GM21786 (cell line): ENCODE results near the gene CLN6.
"Not testable (repeated sequence)": the region's sequence is repeated elsewhere in the genome, so short reads cannot be mapped to it uniquely, and the experiment has no call there.

Experiments
- ATAC-seq: cut with Tn5 transposase; IDR thresholded peaks from one replicate; pipeline ENCODE4 v1.9.1; 2021; ENCODE audit not compliant: unreplicated experiment

The CLN6 gene

DNA sequence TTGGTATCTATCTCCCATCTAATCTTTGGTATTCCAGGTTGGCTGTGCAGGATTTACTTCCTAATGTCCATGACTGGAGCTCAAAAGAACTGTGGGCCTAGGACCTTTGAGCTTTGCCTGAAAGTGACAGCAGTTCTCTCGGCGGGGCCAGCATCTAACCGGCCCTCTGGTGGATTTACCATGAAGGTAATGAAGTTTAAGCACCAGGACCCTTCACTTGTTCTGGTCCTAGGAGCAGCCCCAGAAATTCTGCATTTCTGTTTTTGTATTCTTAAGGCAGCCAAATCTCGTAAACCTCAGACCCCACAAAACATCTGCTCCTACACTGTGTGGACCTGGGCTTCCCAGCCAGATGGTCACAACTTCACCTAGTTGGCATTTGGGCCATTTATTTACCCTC lies 37.4 kb downstream of the CLN6 start:
- no peak for ATAC-seq

DNA sequence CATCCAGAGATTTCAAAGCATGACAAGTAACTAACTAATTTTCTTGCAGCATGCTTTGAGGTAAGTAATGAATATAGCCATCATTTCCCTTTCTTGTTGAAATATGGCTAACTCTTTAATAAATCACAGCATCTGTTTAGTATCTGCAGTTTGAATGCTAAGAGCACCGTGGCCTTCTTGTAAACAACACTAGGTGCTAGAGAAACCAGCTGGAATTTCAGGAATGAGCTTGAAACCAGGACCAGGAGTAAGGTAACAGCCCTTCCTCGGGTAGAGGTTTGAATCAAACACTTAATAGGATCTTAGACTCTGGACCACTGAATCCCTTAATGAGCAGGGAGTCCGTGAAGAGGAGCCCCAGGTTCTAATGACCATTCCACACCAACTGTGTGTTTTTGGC lies 38.0 kb downstream of the CLN6 start:
- no peak for ATAC-seq

DNA sequence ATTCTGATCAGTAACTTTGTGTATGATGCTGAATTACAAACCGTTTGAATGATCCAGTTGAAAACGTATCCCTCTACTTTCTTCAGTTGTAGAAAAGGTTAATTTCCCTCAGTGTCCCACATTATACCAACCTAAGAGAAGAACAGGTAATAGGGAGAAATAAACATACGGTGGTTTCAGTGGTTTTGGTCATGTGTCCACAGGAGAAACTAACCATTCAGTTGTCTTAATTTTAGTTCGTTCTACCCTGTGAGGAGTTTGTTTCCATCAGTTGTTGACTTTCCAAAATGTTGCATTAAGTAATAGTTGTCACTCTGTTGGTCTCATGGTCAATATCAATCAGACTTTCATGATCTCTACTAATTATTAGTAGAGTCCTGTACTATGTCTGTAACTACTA lies 39.5 kb downstream of the CLN6 start:
- no peak for ATAC-seq

DNA sequence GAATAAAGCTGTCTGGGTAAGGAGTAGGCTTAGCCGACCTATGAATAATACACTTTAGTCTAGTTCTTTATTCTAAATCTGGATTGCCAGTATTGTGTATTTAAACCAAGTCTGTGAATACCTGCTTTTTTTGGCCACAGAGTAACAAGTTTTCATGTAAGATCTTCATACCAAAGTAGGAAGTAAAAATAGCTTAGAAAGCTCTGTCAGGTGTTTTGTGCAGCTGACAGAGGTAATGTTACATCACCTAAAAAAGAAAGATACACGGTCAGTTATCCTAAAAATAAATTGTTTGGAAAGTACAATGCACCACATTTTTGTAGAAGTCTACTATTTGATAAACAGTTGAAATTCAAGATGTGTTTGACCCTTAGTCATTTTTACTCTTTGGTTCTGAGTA lies 40.9 kb downstream of the CLN6 start:
- no peak for ATAC-seq

DNA sequence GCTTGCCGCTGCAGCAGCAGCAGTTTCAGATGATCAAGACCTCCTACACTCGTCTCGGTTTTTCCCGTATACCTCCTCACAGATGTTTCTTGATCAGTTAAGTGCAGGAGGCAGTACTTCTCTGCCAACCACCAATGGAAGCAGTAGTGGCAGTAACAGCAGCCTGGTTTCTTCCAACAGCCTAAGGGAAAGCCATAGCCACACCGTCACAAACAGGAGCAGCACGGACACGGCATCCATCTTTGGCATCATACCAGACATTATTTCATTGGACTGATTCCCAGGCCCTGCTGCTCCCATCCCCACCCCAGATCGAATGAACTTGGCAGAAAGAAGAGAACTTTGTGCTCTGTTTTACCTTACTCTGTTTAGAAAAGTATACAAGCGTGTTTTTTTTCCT lies 42.0 kb downstream of the CLN6 start:
- no peak for ATAC-seq

DNA sequence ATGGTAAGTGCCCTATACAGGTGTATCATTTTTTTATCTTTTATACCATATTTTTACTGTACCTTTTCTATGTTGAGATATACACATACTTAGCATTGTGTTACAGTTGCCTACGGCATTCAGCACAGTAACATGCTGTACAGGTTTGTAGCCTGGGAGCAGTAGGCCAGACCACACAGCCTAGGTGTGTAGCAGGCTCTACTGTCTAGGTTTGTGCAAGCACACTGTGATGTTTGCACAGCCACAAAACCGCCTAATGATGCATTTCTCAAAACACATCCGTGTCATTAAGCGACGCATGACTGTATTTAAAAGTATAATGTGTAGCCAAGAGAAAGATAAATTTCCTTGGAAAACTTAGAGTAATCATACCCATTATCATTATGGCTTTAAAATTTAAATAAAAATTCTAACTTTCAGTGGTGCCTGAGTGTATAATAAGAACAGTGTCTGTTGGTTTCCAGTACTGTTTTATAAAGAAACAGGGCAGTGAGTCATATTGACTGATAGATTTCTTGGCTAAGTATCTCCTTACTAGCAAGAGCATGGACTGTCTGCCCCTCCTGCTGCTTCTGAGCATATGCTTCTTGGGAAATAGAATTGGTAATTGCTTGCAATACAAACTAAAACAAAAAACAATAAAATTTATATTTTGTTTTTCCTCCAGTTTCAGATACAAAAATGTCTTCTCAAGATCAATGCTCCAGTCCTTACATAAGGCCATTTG lies 42.7 kb downstream of the CLN6 start:
- no peak for ATAC-seq

DNA sequence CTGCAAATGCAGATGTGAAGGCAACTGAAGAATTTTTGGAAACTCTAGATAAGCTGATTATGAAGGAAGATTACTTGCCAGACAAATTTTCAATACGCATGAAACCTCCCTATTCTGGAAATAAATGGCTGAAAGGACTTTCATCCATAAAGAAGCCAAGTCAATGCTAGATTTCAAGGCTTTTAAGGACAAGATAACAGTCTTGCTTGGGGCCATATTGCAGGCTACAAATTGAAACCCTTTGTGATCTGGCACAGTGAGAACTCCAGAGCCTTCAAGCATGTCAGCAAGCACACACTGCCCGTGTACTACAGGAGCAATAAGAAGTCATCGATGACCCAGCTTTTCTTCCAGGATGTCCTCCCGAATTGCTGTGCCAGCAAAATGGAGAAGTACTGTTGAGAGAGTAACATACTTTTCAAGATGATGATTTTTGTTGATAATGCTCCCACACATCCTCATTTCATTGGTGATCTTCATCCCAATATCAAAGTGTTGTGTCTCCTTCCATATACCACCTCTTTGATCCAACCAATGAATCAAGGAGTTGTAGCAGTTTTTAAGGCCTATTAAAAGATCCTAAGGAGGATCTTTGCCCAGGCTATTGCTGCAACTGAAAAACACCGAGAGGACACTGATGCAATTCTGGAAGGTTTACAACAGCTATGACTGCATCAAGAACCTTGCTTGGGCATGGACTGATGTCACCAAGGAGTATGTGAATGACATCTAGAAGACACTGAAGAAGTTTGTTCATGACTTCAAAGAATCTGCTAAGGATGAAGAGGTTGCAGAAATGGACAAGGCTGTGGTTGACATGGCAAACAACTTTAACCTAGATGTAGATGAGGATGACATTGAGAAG lies 44.7 kb downstream of the CLN6 start:
- no peak for ATAC-seq

DNA sequence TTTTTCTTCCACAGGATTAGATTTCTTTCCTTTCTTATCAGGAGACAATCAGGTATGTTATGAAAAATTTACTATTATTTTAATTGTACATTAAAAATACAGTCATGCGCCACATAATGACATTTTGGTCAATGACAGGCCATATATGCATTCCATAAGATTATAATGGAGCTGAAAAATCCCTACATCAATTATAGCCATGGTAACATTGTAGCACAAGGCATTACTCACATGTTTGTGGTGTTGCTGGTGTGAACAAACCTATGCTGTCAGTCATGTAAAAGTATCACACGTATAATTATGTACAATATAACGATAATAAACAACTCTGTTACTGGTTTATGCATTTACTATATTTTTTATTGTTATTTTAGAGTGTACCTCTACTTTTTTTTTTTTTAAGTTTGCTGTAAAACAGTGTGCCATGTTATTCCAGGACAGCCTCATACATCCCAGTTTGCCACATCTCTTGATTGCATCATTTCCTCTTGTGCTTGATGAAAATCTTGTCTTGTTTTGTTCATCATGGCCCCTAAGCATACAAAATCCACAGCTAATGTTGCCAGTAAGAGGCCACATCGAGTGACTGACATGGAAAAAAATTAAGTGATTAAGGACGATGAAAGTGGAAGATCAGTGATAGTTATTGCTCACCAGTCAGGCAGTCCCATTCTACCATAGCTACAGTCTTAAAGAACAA lies 45.8 kb downstream of the CLN6 start:
- ATAC-seq: no peak

DNA sequence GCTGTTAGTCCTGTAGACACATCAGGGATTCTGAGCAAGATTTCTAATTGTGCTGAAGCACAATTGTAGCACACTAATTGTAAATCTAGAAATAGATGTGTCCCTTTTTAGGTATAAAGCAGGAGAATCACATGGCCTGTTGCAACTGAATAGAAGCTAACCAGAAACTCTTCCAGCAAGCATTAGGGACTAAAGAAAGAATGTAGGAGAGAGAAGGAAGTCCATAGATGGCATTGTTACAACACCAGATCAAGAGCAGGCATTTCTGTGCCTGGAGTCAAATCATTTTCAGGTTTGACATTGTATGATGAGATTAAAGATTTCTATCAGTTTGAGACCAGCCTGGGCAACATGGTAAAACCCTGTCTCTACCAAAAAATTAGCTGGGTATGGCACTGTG lies 51.8 kb downstream of the CLN6 start:
- no peak for ATAC-seq

DNA sequence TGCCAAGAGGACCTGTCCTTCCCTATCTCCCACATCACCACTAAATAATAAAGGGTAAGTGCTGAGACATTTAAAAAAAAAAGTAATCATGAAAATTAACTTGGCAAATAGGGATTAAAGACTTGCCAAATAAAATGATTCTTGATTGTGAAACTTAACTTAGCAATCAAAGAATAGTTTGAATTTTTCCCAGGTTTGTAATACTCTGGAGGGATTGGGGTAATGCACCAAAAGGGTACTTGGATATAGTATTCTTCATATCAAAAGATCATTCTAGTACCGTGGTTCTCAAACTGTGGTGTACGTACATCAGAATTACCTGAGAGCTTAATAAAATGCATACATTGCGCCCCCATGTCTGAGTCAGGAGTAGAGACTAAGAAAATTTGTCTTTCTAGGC lies 52.9 kb downstream of the CLN6 start:
- ATAC-seq: no peak

DNA sequence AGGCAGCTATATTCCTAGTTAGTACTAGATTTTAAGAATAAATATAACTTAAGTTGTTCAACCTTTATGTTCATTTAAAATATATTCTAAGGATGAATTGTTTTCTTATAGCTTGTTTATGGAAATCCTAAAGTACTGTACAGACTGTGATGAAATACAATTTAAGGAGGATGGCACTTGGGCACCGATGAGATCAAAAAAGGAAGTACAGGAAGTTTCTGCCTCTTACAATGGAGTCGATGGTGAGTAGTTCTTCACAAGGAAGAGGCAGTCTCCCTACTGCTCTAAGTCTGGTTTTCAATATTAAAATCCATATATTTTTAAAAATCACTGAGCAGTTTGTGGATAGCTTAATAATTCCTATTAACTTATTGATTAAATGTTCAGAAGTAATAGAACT lies 54.0 kb downstream of the CLN6 start:
- no peak for ATAC-seq

DNA sequence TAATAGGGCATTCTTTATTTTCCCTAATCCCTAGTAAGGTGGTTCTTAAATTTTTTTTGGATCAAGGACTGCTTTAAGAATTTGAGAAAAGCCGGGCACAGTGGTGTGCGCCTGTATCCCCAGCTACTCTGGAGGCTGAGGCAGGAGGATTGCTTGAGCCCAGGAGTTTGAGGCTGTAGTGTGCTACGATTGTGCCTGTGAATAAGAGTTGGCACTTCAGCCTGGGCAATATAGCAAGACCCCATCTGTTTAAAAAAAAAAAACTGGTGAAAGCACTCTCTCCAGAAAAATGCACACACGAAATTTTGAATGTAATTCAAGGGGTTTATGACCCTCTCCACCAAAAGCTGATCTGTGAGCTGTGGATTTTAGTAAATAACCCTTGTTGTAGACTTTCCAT lies 56.4 kb downstream of the CLN6 start:
- ATAC-seq: no peak

DNA sequence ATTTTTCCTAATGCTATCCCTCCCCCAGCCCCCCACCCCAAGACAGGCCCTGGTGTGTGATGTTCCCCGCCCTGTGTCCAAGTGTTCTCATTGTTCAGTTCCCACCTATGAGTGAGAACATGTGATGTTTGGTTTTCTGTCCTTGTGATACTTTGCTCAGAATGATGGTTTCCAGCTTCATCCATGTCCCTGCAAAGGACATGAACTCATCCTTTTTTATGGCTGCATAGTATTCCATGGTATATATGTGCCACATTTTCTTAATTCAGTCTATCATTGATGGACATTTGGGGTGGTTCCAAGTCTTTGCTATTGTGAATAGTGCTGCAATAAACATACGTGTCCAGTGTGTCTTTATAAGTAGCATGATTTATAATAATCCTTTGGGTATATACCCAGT lies 57.5 kb downstream of the CLN6 start:
- not testable (repeated sequence) for ATAC-seq

DNA sequence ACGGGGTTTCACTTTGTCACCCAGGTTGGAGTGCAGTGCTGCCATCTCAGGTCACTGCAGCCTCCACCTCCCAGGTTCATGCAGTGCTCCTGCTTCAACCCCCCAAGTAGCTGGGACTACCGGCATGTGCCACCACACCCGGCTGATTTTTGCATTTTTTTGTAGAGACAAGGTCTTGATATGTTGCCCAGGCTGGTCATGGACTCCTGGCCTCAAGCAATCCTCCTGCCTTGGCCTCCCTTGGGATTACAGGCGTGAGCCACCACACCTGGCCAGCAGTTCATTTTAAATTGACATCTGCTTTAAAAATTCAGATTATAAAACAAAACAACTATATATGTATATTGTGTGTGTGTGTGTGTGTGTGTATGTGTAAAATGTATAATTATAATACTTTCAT lies 62.7 kb downstream of the CLN6 start:
- ATAC-seq: no peak

DNA sequence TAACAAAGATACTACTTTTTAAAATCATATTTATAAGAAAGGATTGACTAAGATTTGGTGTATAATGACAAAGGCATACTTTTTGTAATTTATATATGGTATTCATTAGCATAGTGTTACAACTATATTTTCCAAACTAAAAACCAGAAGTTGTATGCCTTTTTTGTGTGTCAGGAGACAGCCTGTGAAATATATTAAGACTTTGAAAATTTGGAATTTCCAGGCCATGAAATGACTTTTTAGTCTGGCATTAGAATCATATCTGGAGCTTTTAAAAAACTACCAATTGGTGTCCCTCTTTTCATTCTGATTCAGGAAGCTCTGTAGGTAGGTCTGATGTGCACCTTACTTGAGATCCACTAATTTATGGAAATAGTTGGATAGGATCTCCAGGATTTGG lies 66.3 kb downstream of the CLN6 start:
- ATAC-seq: no peak

DNA sequence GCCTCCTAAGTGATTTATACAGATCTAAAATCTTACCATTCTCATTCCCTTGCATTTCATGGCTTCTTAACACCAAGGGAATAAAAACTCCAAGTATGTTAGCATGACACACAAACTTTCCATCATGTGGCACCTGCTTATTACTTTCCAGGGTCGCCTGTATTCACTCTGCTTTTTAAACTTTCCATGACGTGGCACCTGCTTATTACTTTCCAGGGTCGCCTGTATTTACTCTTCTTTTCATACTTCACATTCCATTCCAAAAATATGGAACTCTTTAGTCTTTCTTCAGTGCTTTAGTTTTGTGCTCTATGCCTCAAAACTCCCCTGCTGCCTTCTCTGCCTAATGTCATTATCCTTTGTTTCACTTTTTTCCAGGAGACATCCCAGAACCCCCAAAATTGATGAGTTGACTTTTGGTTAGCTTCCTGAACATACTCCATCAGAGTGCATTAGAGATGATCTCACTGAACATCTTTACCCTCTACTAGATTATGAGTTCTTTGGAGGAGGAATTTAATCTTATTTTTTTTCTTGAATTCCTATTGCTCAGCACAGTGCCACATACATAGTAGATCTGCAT lies 71.4 kb downstream of the CLN6 start:
- no peak for ATAC-seq

DNA sequence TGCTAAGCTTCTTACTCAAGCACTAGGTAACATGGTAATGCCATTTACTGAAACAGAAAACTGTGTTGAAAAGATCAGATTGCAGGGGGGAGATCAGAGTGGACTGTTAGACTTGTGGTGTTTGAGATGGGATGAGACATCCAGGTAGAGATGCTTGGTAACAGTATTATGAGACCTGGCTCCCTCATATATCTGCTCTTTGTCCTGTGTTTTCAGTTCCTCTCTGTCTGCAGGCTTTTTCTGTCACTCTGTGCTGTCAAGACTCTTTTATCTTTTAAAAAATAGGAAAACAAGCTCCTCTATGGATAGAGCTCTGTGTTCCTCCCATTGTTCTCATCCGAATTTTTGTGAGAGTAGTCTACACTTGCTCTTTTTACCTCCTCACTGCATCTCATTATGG lies 72.5 kb downstream of the CLN6 start:
- ATAC-seq: no peak
